Measurements from ENCODE around the gene ACCSL. TPM values are rescaled to one million over a fixed set of nuclear protein-coding genes. Genes with fewer than 3 reads are reported as not detected.

The ACCSL gene
- polyA plus RNA-seq, 1 donor (not counting 4 experiments of a cell fraction or from before 2014, with no cell fraction given) = not detected

- FAIRE-seq = peak; percentile 85
- Histone ChIP-seq H3K9ac (ENCODE audit: control insufficient read depth, extremely low read depth, insufficient read depth, low read length) (no peak overlapping the region), H3K27me3 (ENCODE audit: control insufficient read depth, extremely low read depth, insufficient read depth, low read length) (no peaks in the 10 kb centered on the region), H3K27ac (ENCODE audit: control insufficient read depth, insufficient read depth, low read length) (peak overlapping the region; percentile 5), H4K20me1 (ENCODE audit: control insufficient read depth, extremely low read depth, insufficient read depth, low read length) (peaks cover 17% of the 10 kb centered on the region), H3K9me1 (ENCODE audit: control insufficient read depth, extremely low read depth, insufficient read depth, low read length) (no peaks in the 10 kb centered on the region), H3K9me3 (ENCODE audit: control insufficient read depth, low read depth, low read length) (no peaks in the 10 kb centered on the region), H2AFZ (ENCODE audit: control insufficient read depth, low read length) (no peak overlapping the region), H3K4me1 (ENCODE audit: control insufficient read depth, extremely low read depth, insufficient read depth, low read length) (peaks cover 18% of the 10 kb centered on the region), H3K79me2 (ENCODE audit: control insufficient read depth, insufficient read depth, low read length) (peaks cover 61% of the 10 kb centered on the region), H3K4me3 (ENCODE audit: control insufficient read depth in 2 of 3, extremely low read depth in 1 of 3, insufficient read depth in 2 of 3, low read depth in 1 of 3, low read length in 3 of 3) (peak overlapping the region in 2 of 3 experiments; percentile 18 to 39), H3K36me3 (ENCODE audit: control insufficient read depth in 2 of 2, extremely low read depth in 1 of 2, insufficient read depth in 2 of 2, low read length in 2 of 2) (peaks cover 0 to 6% of the 10 kb centered on the region in 2 experiments), H3K4me2 (ENCODE audit: control insufficient read depth, extremely low read depth, insufficient read depth, low read depth, low read length) (peak overlapping the region; percentile 63)
- dilution Hi-C loops (cut with MboI; ENCODE audit: extremely low pct_ligation_motif_present, low sequenced_read_pairs) = no loop called here
- TF ChIP-seq EZH2 (IDR thresholded peaks at IDR 0.05; ENCODE audit: low read length) (no peak), CTCF (optimal IDR thresholded peaks at IDR 0.05 in 1 of 3, IDR thresholded peaks at IDR 0.05 in 1 of 3, conservative IDR thresholded peaks at IDR 0.05 in 1 of 3; ENCODE audit: extremely low read depth in 1 of 3, insufficient read depth in 2 of 3, low read length in 3 of 3) (no peak)
- DNase-seq (ENCODE audit: low read depth, low spot score) = peak; percentile 21
These were observed 50.0 kb downstream of the ACCSL start for GRCh38 chr11:44097821-44098220.

DNA sequence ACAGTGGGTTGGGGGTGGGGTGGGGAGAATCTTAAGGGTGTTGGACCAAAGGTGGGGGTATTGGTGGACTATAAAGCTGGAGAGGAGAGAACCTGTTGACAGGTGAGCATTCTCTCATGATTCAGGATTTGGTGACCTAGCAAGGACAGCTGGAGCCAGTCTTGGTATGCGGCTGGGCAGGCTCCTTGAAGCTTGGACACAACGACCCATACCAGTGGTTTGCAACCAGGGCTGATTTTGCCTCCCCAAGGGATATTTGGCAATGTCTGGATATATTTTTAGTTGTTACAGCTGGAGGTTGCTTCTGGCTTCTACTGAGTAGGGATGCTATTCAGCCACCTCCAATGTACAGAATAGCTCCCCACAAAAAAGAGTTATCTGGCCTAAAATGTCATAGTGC lies 53.3 kb downstream of the ACCSL start:
- no peak overlapping the region for H2AFZ ChIP-seq (ENCODE audit: control insufficient read depth, low read length)
- H3K27me3 ChIP-seq (ENCODE audit: control insufficient read depth, extremely low read depth, insufficient read depth, low read length) = no peaks in the 10 kb centered on the region
- DNase-seq (ENCODE audit: low read depth, low spot score) (no peak), FAIRE-seq (no peak)
- no peaks in the 10 kb centered on the region for H3K9me3 ChIP-seq (ENCODE audit: control insufficient read depth, low read depth, low read length)
- H4K20me1 ChIP-seq (ENCODE audit: control insufficient read depth, extremely low read depth, insufficient read depth, low read length) = peaks cover 20% of the 10 kb centered on the region
- peaks cover 80% of the 10 kb centered on the region for H3K79me2 ChIP-seq (ENCODE audit: control insufficient read depth, insufficient read depth, low read length)
- no peak overlapping the region for H3K4me2 ChIP-seq (ENCODE audit: control insufficient read depth, extremely low read depth, insufficient read depth, low read depth, low read length)
- dilution Hi-C loops (cut with MboI; ENCODE audit: extremely low pct_ligation_motif_present, low sequenced_read_pairs) = no loop called here
- H3K4me3 ChIP-seq (ENCODE audit: control insufficient read depth in 2 of 3, extremely low read depth in 1 of 3, insufficient read depth in 2 of 3, low read depth in 1 of 3, low read length in 3 of 3) = no peak overlapping the region
- no peak for TF ChIP-seq CTCF (optimal IDR thresholded peaks at IDR 0.05 in 1 of 3, IDR thresholded peaks at IDR 0.05 in 1 of 3, conservative IDR thresholded peaks at IDR 0.05 in 1 of 3; ENCODE audit: extremely low read depth in 1 of 3, insufficient read depth in 2 of 3, low read length in 3 of 3)
- no peak for TF ChIP-seq EZH2 (IDR thresholded peaks at IDR 0.05; ENCODE audit: low read length)
- no peaks in the 10 kb centered on the region for H3K9me1 ChIP-seq (ENCODE audit: control insufficient read depth, extremely low read depth, insufficient read depth, low read length)
- H3K27ac ChIP-seq (ENCODE audit: control insufficient read depth, insufficient read depth, low read length) = no peak overlapping the region
- no peak overlapping the region for H3K9ac ChIP-seq (ENCODE audit: control insufficient read depth, extremely low read depth, insufficient read depth, low read length)
- peaks cover 14% of the 10 kb centered on the region for H3K4me1 ChIP-seq (ENCODE audit: control insufficient read depth, extremely low read depth, insufficient read depth, low read length)
- peaks cover 2 to 10% of the 10 kb centered on the region in 2 experiments for H3K36me3 ChIP-seq (ENCODE audit: control insufficient read depth in 2 of 2, extremely low read depth in 1 of 2, insufficient read depth in 2 of 2, low read length in 2 of 2)
